A549 (cell line): Measurements from ENCODE around the gene IL19. TPM values are rescaled to one million over a fixed set of nuclear protein-coding genes. Genes with fewer than 3 reads are reported as not detected.

Experiments
- ATAC-seq, 2 experiments: fragments of 200-7000 bp in 1 of 2; fragments of >200 bp in 1 of 2; cut with Nextera tagmentation in 1 of 2; cut with Tn5 transposase in 1 of 2; 3 replicates each; pipeline versions ENCODE4 v1.8.0 to v1.9.1; 2018 to 2020; ENCODE audit warnings: mild to moderate bottlenecking in 1 of 2, moderate library complexity in 1 of 2
- CTCF ChIA-PET: fragments of 300-600 bp; sonication (Branson Sonifier 250); formaldehyde crosslinking; extraction: SDS; loops from one replicate; lab custom pipeline; 2021; ENCODE audit warnings: antibody characterized with exemption, inconsistent platforms; lab: Yijun Ruan, JAX
- POLR2A ChIA-PET: fragments of 350-600 bp; formaldehyde crosslinking; extraction: SDS; loops from one replicate; lab custom pipeline; 2021; ENCODE audit warnings: antibody characterized with exemption, inconsistent platforms; lab: Yijun Ruan, JAX
- DNase-seq, 2 experiments: peaks; one replicate each; pipeline versions ENCODE4 v3.0.0 to v3.0.0-alpha.2; 2011 to 2016; ENCODE audit warnings: low read depth in 1 of 2, low spot score in 1 of 2
- FAIRE-seq: peaks from 2 replicates; lab custom pipeline; 2011; peaks lifted over from hg19 to GRCh38; lab: Jason Lieb, UNC
- H3K27ac ChIP-seq, 2 experiments: fragments of >200 bp; sonication (Bioruptor Twin); formaldehyde crosslinking; 3 replicates each; pipeline ENCODE4 v1.5.1; 2016 to 2017
- H3K4me1 ChIP-seq: fragments of >200 bp; sonication (Bioruptor Twin); formaldehyde crosslinking; 3 replicates; pipeline ENCODE4 v1.6.1; 2016
- H3K4me2 ChIP-seq: fragments of >200 bp; sonication (Bioruptor Twin); formaldehyde crosslinking; 3 replicates; pipeline ENCODE4 v1.6.1; 2016
- H3K4me3 ChIP-seq: fragments of >200 bp; sonication (Bioruptor Twin); formaldehyde crosslinking; 3 replicates; pipeline ENCODE4 v1.5.1; 2016
- H3K9me3 ChIP-seq: fragments of >200 bp; sonication (Bioruptor Twin); formaldehyde crosslinking; 3 replicates; pipeline ENCODE4 v1.6.1; 2016
- ATOH8 ChIP-seq: fragments of 250-450 bp; sonication (Bioruptor Pico); IDR thresholded peaks from 2 replicates; pipeline ENCODE4 v1.5.0; 2020; ENCODE audit warnings: low read depth, mild to moderate bottlenecking, moderate library complexity
- CBX2 ChIP-seq: fragments of 200-600 bp; sonication (generic); IDR thresholded peaks from 2 replicates; pipeline ENCODE4 v1.6.1; 2016; ENCODE audit warnings: low read depth, mild to moderate bottlenecking, borderline replicate concordance
- CEBPB ChIP-seq, 2 experiments: fragments of >200 bp in 1 of 2; sonication (Bioruptor Twin) in 1 of 2; formaldehyde crosslinking in 1 of 2; IDR thresholded peaks; 2 replicates each; pipeline ENCODE4 v1.6.1; 2012 to 2016
- EHF ChIP-seq: fragments of 250-450 bp; sonication (Bioruptor Pico); IDR thresholded peaks from 2 replicates; pipeline ENCODE4 v1.5.0; 2020; ENCODE audit warnings: mild to moderate bottlenecking
- EP300 ChIP-seq, 2 experiments: fragments of >200 bp; sonication (Bioruptor Twin); formaldehyde crosslinking; IDR thresholded peaks; 2 replicates in 1 of 2; 3 replicates in 1 of 2; pipeline ENCODE4 v1.6.1; 2016 to 2017
- HDAC2 ChIP-seq: fragments of 200-600 bp; sonication (generic); IDR thresholded peaks from 2 replicates; pipeline ENCODE4 v1.6.1; 2016
- HMGXB4 ChIP-seq: fragments of 250-450 bp; sonication (Bioruptor Pico); IDR thresholded peaks from 2 replicates; pipeline ENCODE4 v1.5.0; 2021; ENCODE audit warnings: mild to moderate bottlenecking, moderate library complexity, borderline replicate concordance
- HOXA7 ChIP-seq: fragments of 250-450 bp; sonication (Bioruptor Pico); IDR thresholded peaks from 2 replicates; pipeline ENCODE4 v1.5.0; 2020; ENCODE audit warnings: mild to moderate bottlenecking, moderate library complexity
- HOXB13 ChIP-seq: fragments of 250-450 bp; sonication (Bioruptor Pico); IDR thresholded peaks from 2 replicates; pipeline ENCODE4 v1.5.0; 2020; ENCODE audit warnings: low read depth, mild to moderate bottlenecking, moderate library complexity
- JUN ChIP-seq, 2 experiments: fragments of >200 bp; sonication (Bioruptor Twin); formaldehyde crosslinking; IDR thresholded peaks; 2 replicates in 1 of 2; 3 replicates in 1 of 2; pipeline ENCODE4 v1.6.1; 2016 to 2017
- JUNB ChIP-seq: fragments of >200 bp; sonication (Bioruptor Twin); formaldehyde crosslinking; IDR thresholded peaks from 2 replicates; pipeline ENCODE4 v1.6.1; 2016
- MAZ ChIP-seq: fragments of 150-350 bp; IDR thresholded peaks from 2 replicates; pipeline ENCODE4 v1.6.1; 2014; ENCODE audit warnings: antibody characterized with exemption, low read depth, low read length, borderline replicate concordance
- NFE2L2 ChIP-seq: fragments of 150-350 bp; conservative IDR thresholded peaks from 2 replicates; pipeline ENCODE4 v1.6.1; 2014; ENCODE audit warnings: low read length
- NPAS2 ChIP-seq: fragments of 250-450 bp; sonication (Bioruptor Pico); IDR thresholded peaks from 2 replicates; pipeline ENCODE4 v1.8.0; 2022; ENCODE audit warnings: mild to moderate bottlenecking, moderate library complexity, borderline replicate concordance
- PBX3 ChIP-seq: IDR thresholded peaks from 2 replicates; pipeline ENCODE4 v1.6.1; 2012
- POLR2A ChIP-seq: IDR thresholded peaks from 2 replicates; pipeline ENCODE4 v1.6.1; 2012; ENCODE audit warnings: mild to moderate bottlenecking, low read length
- RCOR1 ChIP-seq: fragments of 150-350 bp; IDR thresholded peaks from 2 replicates; pipeline ENCODE4 v1.6.1; 2014; ENCODE audit warnings: antibody characterized with exemption, low read length, low read depth
- REST ChIP-seq: fragments of 200-600 bp; sonication (generic); IDR thresholded peaks from 2 replicates; pipeline ENCODE4 v1.6.1; 2016; ENCODE audit warnings: antibody characterized with exemption, mild to moderate bottlenecking, moderate library complexity
- RFX5 ChIP-seq: fragments of 450-650 bp; IDR thresholded peaks from 2 replicates; pipeline ENCODE4 v1.7.1; 2014; ENCODE audit warnings: antibody characterized with exemption, mild to moderate bottlenecking, moderate library complexity
- RNF2 ChIP-seq: fragments of 200-600 bp; sonication (generic); IDR thresholded peaks from 2 replicates; pipeline ENCODE4 v1.6.1; 2016; ENCODE audit warnings: low read depth, mild to moderate bottlenecking, antibody characterized with exemption, moderate library complexity, borderline replicate concordance
- SREBF2 ChIP-seq: fragments of 450-650 bp; IDR thresholded peaks from 2 replicates; pipeline ENCODE4 v1.6.1; 2014; ENCODE audit warnings: mild to moderate bottlenecking, moderate library complexity
- TP53 ChIP-seq: fragments of 250-450 bp; sonication (Bioruptor Pico); IDR thresholded peaks from 2 replicates; pipeline ENCODE4 v1.5.0; 2021; ENCODE audit warnings: mild to moderate bottlenecking, moderate library complexity
- WGBS: methylation state at CpG from one replicate; pipeline ENCODE4 v1.1.6; 2017; ENCODE audit errors: missing lambda C conversion rate; 5-methylcytosine and 5-hydroxymethylcytosine counted together
- polyA plus RNA-seq, 4 experiments: library from polyadenylated mRNA; depleted of rRNA in 3 of 4; stranded (reverse); fragments of >200 nt; fragmentation: RNase III in 1 of 4; extraction: RNeasy Plus Mini Kit Qiagen cat#74134 plus additional on column Dnase treatment in 1 of 4; gene quantifications; 2 replicates in 3 of 4; 3 replicates in 1 of 4; pipeline ENCODE4 v1.2.3, GENCODE V29; 2011 to 2017

IL19 gene
- polyA plus RNA-seq, 2 of the 4 experiments (the other 2 are of a cell fraction) = not detected

- FAIRE-seq (no peak), ATAC-seq (no peak), DNase-seq (no peak)
- Histone ChIP-seq H3K4me1 (no peaks in the 10 kb centered on the region), H3K27ac (no peak overlapping the region), H3K4me2 (no peak overlapping the region), H3K4me3 (no peak overlapping the region), H3K9me3 (no peaks in the 10 kb centered on the region)
- TF ChIP-seq JUN (IDR thresholded peaks at IDR 0.05) (no peak), HOXA7 (CRISPR knock-in tag) (no peak), ATOH8 (CRISPR knock-in tag) (no peak), MAZ (no peak), EHF (CRISPR knock-in tag) (no peak), POLR2A (no peak), RFX5 (no peak), TP53 (CRISPR knock-in tag) (no peak), PBX3 (no peak), REST (no peak), RNF2 (no peak), NPAS2 (CRISPR knock-in tag) (no peak)
- ChIA-PET CTCF (interaction anchor here (0.6 to 1.7 kb wide), 5 partner anchors 9 to 286 kb away, joined by 3 to 5 read pairs (median 5); partner anchors contain the start of gene DYRK3), POLR2A (no interaction called here)
- WGBS = 76% methylated on average over 11 of the region's 11 CpGs
Measured at GRCh38 chr1:206790502-206791250, 20.1 kb downstream of the IL19 start.

GRCh38 chr1:206792939-206793607, 22.5 kb downstream of the IL19 start:
- ChIA-PET POLR2A (no interaction called here), CTCF (interaction anchor here (0.7 to 1.3 kb wide), 3 partner anchors 9 to 67 kb away, joined by 3 to 4 read pairs (median 3); no protein-coding TSS in a partner anchor)
- DNase-seq (no peak), FAIRE-seq (no peak), ATAC-seq (no peak)
- H3K9me3 ChIP-seq = no peaks in the 10 kb centered on the region
- no peaks in the 10 kb centered on the region for H3K4me1 ChIP-seq
- H3K27ac ChIP-seq = no peak overlapping the region
- 69% methylated on average over 16 of the region's 16 CpGs for WGBS
- H3K4me3 ChIP-seq = no peak overlapping the region
- no peak overlapping the region for H3K4me2 ChIP-seq
- TF ChIP-seq JUNB (no peak), PBX3 (no peak), CBX2 (no peak), EP300 (IDR thresholded peaks at IDR 0.05) (no peak), CEBPB (IDR thresholded peaks at IDR 0.05) (no peak), SREBF2 (no peak), HOXA7 (CRISPR knock-in tag) (no peak), REST (no peak), HDAC2 (no peak), HMGXB4 (CRISPR knock-in tag) (no peak), NFE2L2 (no peak), RCOR1 (no peak), HOXB13 (CRISPR knock-in tag) (no peak)
